ENCODE results near the gene ARHGAP22. TPM values are rescaled to one million over a fixed set of nuclear protein-coding genes. Genes with fewer than 3 reads are reported as not detected.
A peak's percentile ranks its signal among the peaks of the same experiment; 100 is the strongest.

Gene ARHGAP22
- total and polyA plus RNA-seq, 2 experiments from 2014 or later: 3.2 to 7.8 TPM

- peaks cover 7% of the 10 kb centered on the region for H3K4me1 ChIP-seq (ENCODE audit: low read depth)
- TF ChIP-seq, protein P1, sequence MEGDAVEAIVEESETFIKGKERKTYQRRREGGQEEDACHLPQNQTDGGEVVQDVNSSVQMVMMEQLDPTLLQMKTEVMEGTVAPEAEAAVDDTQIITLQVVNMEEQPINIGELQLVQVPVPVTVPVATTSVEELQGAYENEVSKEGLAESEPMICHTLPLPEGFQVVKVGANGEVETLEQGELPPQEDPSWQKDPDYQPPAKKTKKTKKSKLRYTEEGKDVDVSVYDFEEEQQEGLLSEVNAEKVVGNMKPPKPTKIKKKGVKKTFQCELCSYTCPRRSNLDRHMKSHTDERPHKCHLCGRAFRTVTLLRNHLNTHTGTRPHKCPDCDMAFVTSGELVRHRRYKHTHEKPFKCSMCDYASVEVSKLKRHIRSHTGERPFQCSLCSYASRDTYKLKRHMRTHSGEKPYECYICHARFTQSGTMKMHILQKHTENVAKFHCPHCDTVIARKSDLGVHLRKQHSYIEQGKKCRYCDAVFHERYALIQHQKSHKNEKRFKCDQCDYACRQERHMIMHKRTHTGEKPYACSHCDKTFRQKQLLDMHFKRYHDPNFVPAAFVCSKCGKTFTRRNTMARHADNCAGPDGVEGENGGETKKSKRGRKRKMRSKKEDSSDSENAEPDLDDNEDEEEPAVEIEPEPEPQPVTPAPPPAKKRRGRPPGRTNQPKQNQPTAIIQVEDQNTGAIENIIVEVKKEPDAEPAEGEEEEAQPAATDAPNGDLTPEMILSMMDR (IDR thresholded peaks at IDR 0.05; ENCODE audit: low read depth, low read length): no peak
- peaks cover 13% of the 10 kb centered on the region for H3K27me3 ChIP-seq
- DNase-seq (ENCODE audit: low read depth in 1 of 2, low spot score in 1 of 2): peak in 1 of 2 donors; percentile 61
- no peak overlapping the region for H3K4me3 ChIP-seq
- H3K36me3 ChIP-seq: no peaks in the 10 kb centered on the region
- no peaks in the 10 kb centered on the region for H3K9me3 ChIP-seq (ENCODE audit: low read depth)
- no peak overlapping the region for H3K27ac ChIP-seq
Observed at GRCh38 chr10:48463318-48464003, 141.4 kb downstream of the ARHGAP22 start.

GRCh38 chr10:48462482-48463020 is 142.3 kb downstream of the ARHGAP22 start:
- no peak for DNase-seq (ENCODE audit: low read depth in 1 of 2, low spot score in 1 of 2)

GRCh38 chr10:48461623-48462481 is 143.0 kb downstream of the ARHGAP22 start:
- Histone ChIP-seq H3K4me1 (ENCODE audit: low read depth) (no peaks in the 10 kb centered on the region), H3K9me3 (ENCODE audit: low read depth) (no peaks in the 10 kb centered on the region), H3K27me3 (peaks cover 10% of the 10 kb centered on the region), H3K4me3 (no peak overlapping the region), H3K27ac (no peak overlapping the region), H3K36me3 (no peaks in the 10 kb centered on the region)
- TF ChIP-seq, protein P1 (IDR thresholded peaks at IDR 0.05; ENCODE audit: low read depth, low read length): no peak
- DNase-seq (ENCODE audit: low read depth in 1 of 2, low spot score in 1 of 2): no peak

More at GRCh38 chr10:48462482-48463020, 142.3 kb downstream of the ARHGAP22 start:
- Histone ChIP-seq H3K27me3 (peaks cover 13% of the 10 kb centered on the region), H3K27ac (no peak overlapping the region), H3K36me3 (no peaks in the 10 kb centered on the region), H3K4me1 (ENCODE audit: low read depth) (no peaks in the 10 kb centered on the region), H3K4me3 (no peak overlapping the region), H3K9me3 (ENCODE audit: low read depth) (no peaks in the 10 kb centered on the region)
- TF ChIP-seq, protein P1 (IDR thresholded peaks at IDR 0.05; ENCODE audit: low read depth, low read length): no peak

DNA sequence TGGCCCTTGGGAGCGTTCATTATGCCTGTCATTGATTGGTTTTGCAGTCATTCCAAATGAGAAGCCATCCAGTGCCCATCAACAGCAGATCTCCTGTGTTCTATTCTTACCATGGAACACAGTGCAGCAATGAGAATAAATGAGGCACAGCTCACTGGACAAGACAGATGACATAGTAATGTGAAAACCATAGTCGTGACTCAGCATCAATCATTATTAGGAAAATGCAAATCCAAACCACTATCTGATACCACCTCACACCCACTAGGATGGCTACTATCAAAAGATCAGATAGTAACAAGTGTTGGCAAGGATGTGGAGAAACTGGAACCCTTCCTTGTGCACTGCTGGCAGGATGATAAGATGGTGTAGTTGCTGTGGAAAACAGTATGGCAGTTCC is 144.7 kb downstream of the ARHGAP22 start:
- TF ChIP-seq, protein P1 (IDR thresholded peaks at IDR 0.05; ENCODE audit: low read depth, low read length): no peak
- Histone ChIP-seq H3K9me3 (ENCODE audit: low read depth) (no peaks in the 10 kb centered on the region), H3K36me3 (no peaks in the 10 kb centered on the region), H3K27ac (no peak overlapping the region), H3K4me1 (ENCODE audit: low read depth) (peaks cover 11% of the 10 kb centered on the region), H3K27me3 (no peaks in the 10 kb centered on the region), H3K4me3 (no peak overlapping the region)
- DNase-seq (ENCODE audit: low read depth in 1 of 2, low spot score in 1 of 2): no peak

DNA sequence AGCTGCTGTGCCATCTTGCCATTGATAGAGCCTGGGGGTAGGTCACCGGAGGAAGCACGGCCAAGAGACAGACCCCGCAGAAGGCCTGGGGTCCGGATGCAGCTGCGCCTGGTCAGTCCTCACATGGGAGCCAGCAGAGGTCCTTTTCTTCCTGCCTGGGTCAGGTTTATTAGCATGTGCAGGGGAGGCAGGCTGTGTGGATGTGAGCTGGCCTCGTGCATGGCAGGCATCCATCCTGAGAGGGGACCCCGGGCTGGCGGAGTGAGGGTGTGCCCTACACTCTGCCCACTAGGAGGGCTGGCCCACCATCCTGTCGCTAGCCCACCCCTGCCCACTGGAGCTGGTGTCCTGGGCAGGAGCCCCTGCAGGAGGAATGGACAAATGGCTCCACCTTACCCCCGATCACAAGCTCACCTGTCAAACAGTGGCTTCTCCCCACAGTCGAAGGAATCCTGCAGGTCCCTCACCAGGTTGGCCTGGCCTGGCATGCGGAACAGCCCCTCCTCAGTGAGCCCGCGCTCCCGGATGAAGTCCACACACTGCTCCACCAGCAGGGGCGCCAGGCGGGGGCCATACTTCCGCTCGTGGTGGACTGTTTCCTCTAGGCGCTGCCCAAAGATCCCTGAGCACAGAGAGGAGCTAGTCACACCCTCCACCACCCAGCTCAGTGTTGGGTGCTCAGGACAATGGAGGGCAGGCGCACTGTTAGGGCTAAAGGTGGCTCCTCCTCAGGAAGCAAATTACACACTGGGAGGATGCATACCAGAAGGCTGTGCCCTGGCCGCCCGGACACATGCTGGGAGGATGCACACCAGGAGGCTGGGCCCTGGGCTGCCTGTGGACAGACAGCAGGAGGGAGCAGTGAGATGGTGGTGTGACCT is 145.4 kb downstream of the ARHGAP22 start:
- Histone ChIP-seq H3K27ac (no peak overlapping the region), H3K9me3 (ENCODE audit: low read depth) (no peaks in the 10 kb centered on the region), H3K4me3 (no peak overlapping the region), H3K27me3 (no peaks in the 10 kb centered on the region), H3K36me3 (no peaks in the 10 kb centered on the region), H3K4me1 (ENCODE audit: low read depth) (peaks cover 13% of the 10 kb centered on the region)
- TF ChIP-seq, protein P1 (IDR thresholded peaks at IDR 0.05; ENCODE audit: low read depth, low read length): no peak
- DNase-seq (ENCODE audit: low read depth in 1 of 2, low spot score in 1 of 2): no peak
